Transverse colon (tissue), 4 donors: ENCODE results near the gene MINDY4B. TPM values are rescaled to one million over a fixed set of nuclear protein-coding genes. Genes with fewer than 3 reads are reported as not detected.

Source experiments
- DNase-seq: peaks from one replicate; pipeline ENCODE4 v3.0.0-alpha.2; 2019
- H3K27ac ChIP-seq, 4 donors: fragments of 200-600 bp; sonication (generic); 2 replicates each; pipeline ENCODE4 v1.5.1; 2016 to 2018; ENCODE audit warnings: inconsistent platforms in 4 of 4
- H3K27me3 ChIP-seq: fragments of 200-600 bp; sonication (generic); 2 replicates; pipeline ENCODE4 v1.5.1; 2017; ENCODE audit warnings: inconsistent platforms
- H3K36me3 ChIP-seq, 4 donors: fragments of 200-600 bp; sonication (generic); 2 replicates each; pipeline ENCODE4 v1.5.1; 2017 to 2019; ENCODE audit warnings: inconsistent platforms in 4 of 4
- H3K4me1 ChIP-seq, 4 donors: fragments of 200-600 bp; sonication (generic); 2 replicates each; pipeline ENCODE4 v1.5.1; 2017 to 2020; ENCODE audit warnings: inconsistent platforms in 4 of 4
- H3K4me3 ChIP-seq, 4 donors: fragments of 200-600 bp; sonication (generic); 1 replicate in 1 of 4; 2 replicates in 3 of 4; pipeline versions ENCODE4 v1.5.1 to v1.6.1; 2017 to 2019; ENCODE audit warnings: inconsistent platforms in 4 of 4
- H3K9me3 ChIP-seq, 2 donors: fragments of 200-600 bp; sonication (generic); 2 replicates each; pipeline ENCODE4 v1.5.1; 2017 to 2019; ENCODE audit warnings: inconsistent platforms in 2 of 2
- CTCF ChIP-seq, 5 experiments: fragments of 200-600 bp in 3 of 5; fragments of 450-650 bp in 2 of 5; sonication (generic) in 3 of 5; IDR thresholded peaks; 1 replicate in 2 of 5; 2 replicates in 3 of 5; pipeline ENCODE4 v1.5.1; 2016 to 2017; ENCODE audit warnings: antibody characterized with exemption in 5 of 5, inconsistent platforms in 3 of 5, mild to moderate bottlenecking in 2 of 5, moderate library complexity in 1 of 5
- EP300 ChIP-seq: sonication (generic); formaldehyde crosslinking; IDR thresholded peaks from one replicate; pipeline ENCODE4 v1.6.1; 2017; ENCODE audit warnings: antibody characterized with exemption, low read depth
- POLR2A ChIP-seq: fragments of 450-650 bp; IDR thresholded peaks from one replicate; pipeline ENCODE4 v1.6.1; 2016; ENCODE audit warnings: antibody characterized with exemption, mild to moderate bottlenecking, moderate library complexity
- POLR2AphosphoS5 ChIP-seq, 3 donors: sonication (generic); formaldehyde crosslinking; IDR thresholded peaks; one replicate each; pipeline ENCODE4 v1.6.1; 2016; ENCODE audit warnings: antibody characterized with exemption in 3 of 3
- WGBS, 2 donors: methylation state at CpG; one replicate each; pipeline ENCODE4 v1.1.5; 2018; ENCODE audit warnings: low coverage in 1 of 2; 5-methylcytosine and 5-hydroxymethylcytosine counted together
- in situ Hi-C, 4 donors: fragments of 200-750 bp; cut with MboI; loops; one replicate each; pipeline versions ENCODE4 v1.15.0 to v1.15.1; 2017; ENCODE audit warnings: low sequenced_read_pairs in 3 of 4, low pct_ligation_motif_present in 1 of 4, low pct_unique_long_range_greater_than_20kb in 1 of 4
- intact Hi-C: fragments of 100-400 bp; cut with DNase I; formaldehyde crosslinking; loops from one replicate; pipeline ENCODE4 v1.15.1; 2023; ENCODE audit warnings: low total_unique reads
- total RNA-seq, 4 donors: library from RNA; depleted of rRNA; stranded (reverse); fragments of >200 nt; gene quantifications; one replicate each; pipeline ENCODE4 v1.1.0, GENCODE V29; 2016

MINDY4B gene
- total RNA-seq, 4 donors from 2014 or later = not detected

GRCh38 chr3:150921209-150921608, 16.0 kb upstream of the MINDY4B start:
- WGBS, 2 donors = 59 to 86% methylated on average over 2 to 4 of the region's 4 CpGs
- Histone ChIP-seq H3K4me1 (peaks cover 0 to 3% (median 0%) of the 10 kb centered on the region in 4 donors), H3K27ac (no peak overlapping the region), H3K36me3 (no peaks in the 10 kb centered on the region), H3K27me3 (no peaks in the 10 kb centered on the region), H3K9me3 (no peaks in the 10 kb centered on the region), H3K4me3 (no peak overlapping the region)
- DNase-seq = no peak
- in situ Hi-C loops (loop anchor here in 1 of 4 donors (25.0 kb wide), 1 partner anchor 216 kb away; no protein-coding TSS in a partner anchor), intact Hi-C loops (no loop called here)
- TF ChIP-seq CTCF (IDR thresholded peaks at IDR 0.05) (no peak), POLR2AphosphoS5 (IDR thresholded peaks at IDR 0.05) (no peak), POLR2A (no peak), EP300 (no peak)

DNA sequence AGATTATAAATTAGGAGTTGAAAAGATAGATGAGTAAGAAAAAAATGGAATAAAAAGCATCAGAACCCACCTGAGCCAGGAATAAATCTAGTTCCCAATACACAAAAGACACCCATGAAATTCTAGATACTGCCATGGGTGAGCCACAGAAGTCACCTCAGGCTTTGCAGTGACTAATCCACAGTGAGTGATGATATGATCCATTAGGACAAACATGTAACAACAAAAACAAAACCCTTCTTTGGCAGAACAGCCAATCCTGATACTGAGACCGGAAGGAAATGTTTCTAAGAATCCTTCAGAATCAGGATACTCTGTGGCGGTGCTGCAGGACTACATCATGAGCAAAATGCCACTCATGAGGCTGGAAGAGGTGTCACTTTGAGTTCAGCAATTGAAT, 15.0 kb upstream of the MINDY4B start:
- no peaks in the 10 kb centered on the region for H3K4me1 ChIP-seq
- DNase-seq = no peak
- 69 to 73% methylated on average over 2 of the region's 2 CpGs for whole genome bisulfite sequencing, 2 donors
- in situ Hi-C loops (loop anchor here in 1 of 4 donors (25.0 kb wide), 1 partner anchor 217 kb away; no protein-coding TSS in a partner anchor), intact Hi-C loops (no loop called here)
- no peaks in the 10 kb centered on the region for H3K36me3 ChIP-seq
- no peaks in the 10 kb centered on the region for H3K9me3 ChIP-seq
- TF ChIP-seq CTCF (IDR thresholded peaks at IDR 0.05) (no peak), POLR2A (no peak), POLR2AphosphoS5 (IDR thresholded peaks at IDR 0.05) (no peak), EP300 (no peak)
- no peak overlapping the region for H3K27ac ChIP-seq
- H3K27me3 ChIP-seq = no peaks in the 10 kb centered on the region
- no peak overlapping the region for H3K4me3 ChIP-seq

DNA sequence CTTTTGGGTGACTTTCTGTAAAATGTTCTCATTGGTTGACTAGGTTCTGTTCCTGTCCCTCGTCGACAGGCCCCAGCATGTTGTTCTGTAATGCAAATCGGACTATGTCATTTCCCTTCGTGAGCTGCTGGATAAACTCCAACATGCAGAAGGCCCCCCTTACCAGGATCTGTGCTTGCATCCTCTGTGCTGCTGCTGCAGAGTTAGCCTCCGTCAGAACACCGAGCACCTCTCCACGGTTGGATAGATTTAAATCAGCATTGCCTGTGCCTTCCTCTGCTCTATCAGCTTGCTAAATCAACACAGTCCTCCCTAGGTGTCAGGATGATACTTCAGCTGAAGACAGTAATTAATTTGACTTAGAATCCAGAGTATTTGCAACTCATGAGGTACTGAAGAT, 12.7 kb upstream of the MINDY4B start:
- no peak overlapping the region for H3K4me3 ChIP-seq
- no peaks in the 10 kb centered on the region for H3K9me3 ChIP-seq
- H3K27me3 ChIP-seq = no peaks in the 10 kb centered on the region
- in situ Hi-C loops (loop anchor here in 1 of 4 donors (25.0 kb wide), 1 partner anchor 219 kb away; no protein-coding TSS in a partner anchor), intact Hi-C loops (no loop called here)
- TF ChIP-seq CTCF (IDR thresholded peaks at IDR 0.05) = no peak
- no peaks in the 10 kb centered on the region for H3K36me3 ChIP-seq
- H3K4me1 ChIP-seq = no peaks in the 10 kb centered on the region
- no peak overlapping the region for H3K27ac ChIP-seq
- no peak for DNase-seq
- 58 to 62% methylated on average over 6 to 7 of the region's 7 CpGs for WGBS, 2 donors

DNA sequence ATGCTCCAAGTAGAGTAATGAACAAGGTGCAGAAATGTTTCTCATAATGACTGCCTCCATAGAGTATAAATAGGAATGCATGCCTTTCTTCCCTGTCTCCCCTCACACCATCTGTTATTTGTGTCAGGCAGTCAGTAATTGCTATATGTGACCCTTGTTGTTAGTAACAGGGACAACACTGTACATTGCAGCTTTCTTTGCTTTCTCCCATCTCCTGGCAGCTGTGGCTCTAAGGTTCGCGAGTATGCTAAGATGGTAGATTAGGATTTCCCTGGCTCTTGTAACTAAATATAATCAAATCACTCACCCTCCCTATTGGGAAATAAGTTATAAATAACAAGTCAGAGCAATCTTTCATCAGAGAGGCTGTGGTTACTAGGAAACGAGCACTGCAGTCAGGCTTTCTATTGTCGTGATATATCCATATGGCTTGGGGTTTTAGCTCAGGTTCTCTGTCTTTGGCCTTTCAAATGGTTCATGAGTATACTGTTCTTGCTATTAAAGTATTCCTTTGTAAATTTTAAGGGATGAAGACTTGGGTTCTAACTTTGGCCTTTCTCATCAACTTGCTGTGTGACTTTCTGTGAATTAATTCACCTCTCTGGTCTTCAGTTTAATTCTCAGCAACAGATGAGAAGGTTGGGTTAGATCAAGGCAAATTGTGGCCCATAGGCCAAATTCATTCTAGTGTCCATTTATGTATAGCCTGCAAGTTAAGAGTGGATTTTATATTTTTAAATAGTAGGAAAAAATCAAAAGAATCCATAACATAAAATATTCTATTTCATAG, 8.1 kb upstream of the MINDY4B start:
- H3K36me3 ChIP-seq = no peaks in the 10 kb centered on the region
- TF ChIP-seq POLR2AphosphoS5 (IDR thresholded peaks at IDR 0.05) (no peak), EP300 (no peak), POLR2A (no peak), CTCF (IDR thresholded peaks at IDR 0.05) (no peak)
- no peak for DNase-seq
- no peak overlapping the region for H3K4me3 ChIP-seq
- H3K4me1 ChIP-seq = no peaks in the 10 kb centered on the region
- intact Hi-C loops = no loop called here
- no peaks in the 10 kb centered on the region for H3K9me3 ChIP-seq
- no peaks in the 10 kb centered on the region for H3K27me3 ChIP-seq
- in situ Hi-C loops = loop anchor here in 1 of 4 donors (25.0 kb wide), 1 partner anchor 224 kb away; no protein-coding TSS in a partner anchor
- no peak overlapping the region for H3K27ac ChIP-seq
- WGBS, 2 donors = 58 to 69% methylated on average over 4 of the region's 4 CpGs
